ENCODE data around the gene TENM4.

The TENM4 gene

DNA sequence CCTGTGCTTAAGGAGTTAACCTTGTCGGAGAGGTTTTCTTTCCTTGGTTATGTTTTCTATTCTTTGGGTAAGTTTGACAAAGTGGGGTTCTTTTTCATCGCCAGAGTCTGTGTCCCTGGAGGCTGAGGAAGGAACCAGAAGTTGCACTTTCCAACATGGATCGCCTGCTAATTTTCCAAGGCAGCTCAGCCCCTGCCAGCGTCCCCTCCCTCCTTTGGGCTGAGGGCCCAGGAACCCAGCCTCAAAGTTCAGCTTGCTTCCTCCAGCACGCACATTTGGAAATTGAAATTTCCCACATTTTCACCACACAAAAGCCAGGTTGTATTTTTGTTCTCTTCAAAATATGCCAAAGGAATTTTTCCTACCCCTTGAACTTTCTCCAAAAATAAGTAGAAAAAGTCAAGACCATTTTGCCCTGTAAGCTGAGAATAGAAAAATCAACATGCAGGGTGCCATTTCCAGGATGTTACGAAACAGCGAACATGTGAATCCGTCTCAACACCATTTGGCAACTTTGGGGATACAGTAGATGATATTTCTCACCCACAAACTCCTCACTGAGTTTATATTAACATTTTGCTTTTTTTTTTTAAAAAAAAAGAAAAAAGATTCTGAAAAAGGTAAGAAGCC lies 343.5 kb downstream of the TENM4 start:
- in situ Hi-C loops (cut with MboI; ENCODE audit: low sequenced_read_pairs) = loop anchor here (25.0 kb wide), 2 partner anchors 110 to 460 kb away; no protein-coding TSS in a partner anchor

DNA sequence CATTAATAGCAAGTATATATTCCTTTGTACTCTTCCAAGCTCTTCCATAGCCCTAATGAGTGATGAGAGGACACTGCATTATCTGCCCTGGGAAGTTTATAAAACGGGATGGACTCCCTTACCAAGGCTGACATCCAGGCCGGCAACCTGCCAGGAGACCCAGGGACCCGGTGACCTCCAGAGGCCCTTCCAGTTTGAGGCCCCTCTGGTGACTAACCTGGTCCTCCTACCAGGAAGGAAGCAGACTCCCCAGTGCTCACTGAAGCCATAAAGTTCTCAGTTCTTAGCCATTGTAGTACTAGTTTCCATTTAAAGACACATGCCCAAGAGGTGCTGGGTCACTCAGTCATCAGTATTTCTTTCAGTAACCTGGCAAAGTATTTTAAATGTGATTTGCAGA lies 345.4 kb downstream of the TENM4 start:
- in situ Hi-C loops (cut with MboI; ENCODE audit: low sequenced_read_pairs) = loop anchor here (25.0 kb wide), 2 partner anchors 108 to 458 kb away; no protein-coding TSS in a partner anchor

DNA sequence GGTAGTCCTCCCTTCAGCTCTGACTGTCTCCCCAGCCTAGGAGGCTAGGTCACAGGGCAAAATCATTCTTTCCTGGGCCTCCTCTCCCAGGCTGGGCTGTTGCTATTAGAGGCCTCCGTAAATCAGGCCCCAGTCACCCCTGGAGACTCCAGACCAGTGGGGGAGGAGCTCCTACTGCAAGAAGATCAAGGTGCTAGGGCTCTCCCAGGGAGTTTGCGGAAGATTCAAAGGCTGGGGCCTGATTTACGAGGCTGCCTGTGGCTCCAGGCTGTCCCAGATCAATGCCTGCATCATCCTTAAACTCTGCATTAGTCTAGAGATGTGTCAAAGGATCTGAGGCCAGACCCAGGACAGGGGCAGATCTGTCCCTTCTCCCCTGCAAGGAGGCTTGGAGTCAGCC lies 346.2 kb downstream of the TENM4 start:
- in situ Hi-C loops (cut with MboI; ENCODE audit: low sequenced_read_pairs) = loop anchor here (25.0 kb wide), 2 partner anchors 107 to 457 kb away; no protein-coding TSS in a partner anchor

DNA sequence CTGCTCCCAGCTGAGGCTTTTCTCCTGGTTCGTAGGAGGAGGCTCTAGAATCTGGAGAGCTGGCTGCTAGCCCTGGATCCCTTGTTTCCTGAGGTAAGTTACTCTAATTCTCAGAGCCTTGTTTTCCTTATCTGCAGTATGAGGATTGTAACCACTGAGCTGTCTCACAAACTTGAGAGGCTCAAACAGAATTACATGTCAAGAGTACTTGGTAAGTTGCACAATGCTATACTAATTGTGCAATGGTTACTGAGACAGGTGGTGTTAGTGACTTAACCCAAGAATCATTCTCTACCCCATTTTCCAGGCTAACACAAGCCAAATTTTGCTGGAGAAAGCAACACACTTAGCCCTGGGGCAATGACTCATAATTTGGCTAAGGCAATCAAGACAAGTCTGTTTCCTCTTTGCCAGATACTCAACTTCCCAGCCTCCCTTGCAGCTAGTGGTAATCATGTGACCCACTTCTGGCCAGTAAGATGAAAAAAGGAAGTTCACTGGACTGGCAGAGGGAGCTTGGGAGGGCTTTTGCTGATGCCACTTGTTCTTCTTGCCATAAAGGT lies 348.0 kb downstream of the TENM4 start:
- in situ Hi-C loops (cut with MboI; ENCODE audit: low sequenced_read_pairs) = loop anchor here (25.0 kb wide), 2 partner anchors 106 to 456 kb away; no protein-coding TSS in a partner anchor

DNA sequence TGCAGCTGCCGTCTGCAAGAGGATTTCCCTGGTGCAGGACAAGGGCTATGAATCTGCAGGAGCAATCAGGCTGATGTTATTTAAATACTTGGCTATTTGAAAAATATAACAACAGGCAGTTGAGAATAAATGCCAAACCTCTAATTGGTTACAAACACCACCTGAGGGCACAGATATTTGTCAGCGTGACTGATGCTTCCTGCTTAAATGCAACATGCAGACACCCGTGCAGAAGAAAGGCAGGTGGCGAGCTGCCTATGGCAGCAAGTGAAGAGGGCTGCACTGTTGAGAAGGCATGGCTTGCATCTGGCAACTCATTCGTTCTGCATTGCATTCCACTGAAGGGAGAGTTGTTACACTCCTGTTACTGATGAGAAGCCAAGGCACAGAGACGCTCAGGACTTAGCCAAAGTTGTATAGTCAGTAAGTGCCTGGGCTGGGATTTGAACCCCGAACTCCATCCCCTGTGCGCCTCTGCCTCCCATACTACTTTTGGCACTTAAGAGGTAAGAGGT lies 350.6 kb downstream of the TENM4 start:
- in situ Hi-C loops (cut with MboI; ENCODE audit: low sequenced_read_pairs) = loop anchor here (25.0 kb wide), 2 partner anchors 103 to 453 kb away; no protein-coding TSS in a partner anchor

DNA sequence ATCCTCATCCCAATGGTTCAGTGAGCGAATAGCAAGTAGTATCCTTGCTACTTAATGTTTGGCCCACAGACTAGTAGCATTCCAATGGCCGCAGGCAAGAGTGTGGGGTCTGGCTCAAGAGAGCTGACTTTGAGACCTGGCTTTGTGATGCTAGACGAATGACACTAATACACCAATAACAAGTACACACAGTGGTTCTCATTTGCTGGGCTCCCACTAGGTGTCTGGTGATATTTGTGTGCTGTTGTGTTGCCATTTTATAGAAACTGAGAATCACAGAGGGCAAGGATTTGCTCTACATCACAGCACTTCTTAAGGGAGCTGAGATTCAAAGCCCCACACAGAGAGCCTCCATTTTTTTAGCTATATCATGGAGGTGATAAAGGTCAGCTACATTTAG lies 351.2 kb downstream of the TENM4 start:
- in situ Hi-C loops (cut with MboI; ENCODE audit: low sequenced_read_pairs) = loop anchor here (25.0 kb wide), 2 partner anchors 102 to 452 kb away; no protein-coding TSS in a partner anchor

DNA sequence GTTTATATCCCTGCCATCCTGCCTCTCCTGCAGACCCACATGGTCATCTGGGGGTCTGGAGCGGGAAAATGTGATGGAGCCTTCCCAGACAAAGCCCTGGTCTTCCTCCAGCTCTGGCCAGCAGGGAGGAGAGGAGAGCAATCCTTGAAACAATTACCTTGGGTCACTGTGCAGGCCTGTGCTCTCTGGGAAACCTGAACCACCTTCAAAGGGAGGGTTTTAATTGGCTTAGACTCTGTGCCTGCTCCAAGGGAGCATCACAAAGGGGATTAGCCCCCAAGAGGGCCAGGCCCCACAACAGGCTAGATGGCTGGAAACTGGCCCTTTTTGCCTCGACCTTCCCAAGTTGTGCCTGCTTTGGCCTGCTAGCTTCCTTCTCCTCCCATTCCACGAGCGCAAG lies 351.9 kb downstream of the TENM4 start:
- in situ Hi-C loops (cut with MboI; ENCODE audit: low sequenced_read_pairs) = loop anchor here (25.0 kb wide), 2 partner anchors 102 to 452 kb away; no protein-coding TSS in a partner anchor

DNA sequence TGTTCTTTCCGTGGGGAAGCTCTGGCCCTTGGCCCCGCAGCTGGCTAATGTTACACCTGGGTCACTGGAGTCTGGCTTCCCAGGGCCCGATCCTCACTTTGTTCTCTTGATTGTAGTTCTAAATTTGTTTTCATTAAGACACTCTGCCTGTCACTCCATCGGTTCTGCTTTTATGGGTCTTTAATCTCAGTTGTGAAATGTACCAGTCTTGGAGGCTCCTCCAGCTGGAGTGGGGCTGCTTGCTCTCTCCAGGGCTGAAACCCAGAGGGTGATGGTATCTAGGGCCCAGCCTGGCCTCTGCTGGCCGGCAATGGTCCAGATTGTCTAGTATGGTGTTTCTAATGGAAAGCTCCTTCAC lies 352.9 kb downstream of the TENM4 start:
- in situ Hi-C loops (cut with MboI; ENCODE audit: low sequenced_read_pairs) = loop anchor here (25.0 kb wide), 2 partner anchors 101 to 451 kb away; no protein-coding TSS in a partner anchor

DNA sequence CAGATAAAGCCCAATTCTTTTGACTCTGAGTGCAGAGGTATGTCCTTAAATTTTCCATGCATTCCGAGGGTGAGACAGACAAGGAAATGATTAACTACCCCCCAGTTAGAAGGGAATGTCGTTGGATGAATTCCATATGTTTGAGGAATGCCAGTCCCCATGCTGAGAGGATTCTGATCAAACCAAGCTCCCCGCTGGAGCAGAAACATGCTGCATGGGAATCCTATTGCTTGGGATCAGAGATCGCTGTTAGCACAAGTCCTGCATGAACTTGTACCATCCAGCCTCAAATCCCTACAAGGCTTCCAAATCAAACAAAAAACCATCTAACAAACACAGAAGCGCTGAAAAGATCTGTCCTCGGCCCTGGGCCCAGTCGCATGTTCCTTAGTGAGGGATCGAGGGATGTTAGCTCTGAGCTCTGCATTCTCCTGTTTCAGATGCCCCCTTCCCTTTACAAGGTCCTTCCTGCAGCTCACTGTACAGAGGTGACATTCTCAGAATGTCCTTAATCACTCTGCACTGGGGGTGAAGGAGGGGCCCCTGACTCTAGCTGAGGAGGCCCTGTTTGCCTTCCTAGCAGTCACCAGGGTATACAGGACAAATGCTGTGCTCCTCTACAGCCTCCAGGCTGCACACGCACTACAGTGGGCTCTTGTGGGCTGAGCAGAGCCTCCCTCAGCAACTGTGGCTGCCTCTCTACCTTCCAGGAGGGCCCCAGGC lies 353.4 kb downstream of the TENM4 start:
- in situ Hi-C loops (cut with MboI; ENCODE audit: low sequenced_read_pairs) = loop anchor here (25.0 kb wide), 2 partner anchors 100 to 450 kb away; no protein-coding TSS in a partner anchor

DNA sequence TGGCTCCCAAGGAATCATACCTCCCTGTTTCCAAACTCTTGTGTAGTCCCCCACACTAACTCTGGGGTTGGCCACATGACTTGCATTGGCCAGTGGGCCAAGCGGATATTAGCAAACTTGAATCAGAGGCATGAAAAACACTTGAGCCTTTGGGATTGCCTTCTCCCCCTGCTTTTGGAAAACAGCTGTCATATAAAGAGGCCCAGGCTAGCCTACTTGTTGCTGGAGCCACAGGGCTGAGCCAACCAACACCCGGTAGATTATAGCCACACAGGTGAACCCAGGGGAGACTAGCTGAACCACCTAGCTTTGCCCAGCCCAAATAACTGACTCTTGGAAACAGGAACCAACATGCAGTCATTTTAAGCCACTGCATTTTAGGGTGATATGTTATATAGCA lies 354.8 kb downstream of the TENM4 start:
- in situ Hi-C loops (cut with MboI; ENCODE audit: low sequenced_read_pairs) = loop anchor here (25.0 kb wide), 2 partner anchors 99 to 449 kb away; no protein-coding TSS in a partner anchor

DNA sequence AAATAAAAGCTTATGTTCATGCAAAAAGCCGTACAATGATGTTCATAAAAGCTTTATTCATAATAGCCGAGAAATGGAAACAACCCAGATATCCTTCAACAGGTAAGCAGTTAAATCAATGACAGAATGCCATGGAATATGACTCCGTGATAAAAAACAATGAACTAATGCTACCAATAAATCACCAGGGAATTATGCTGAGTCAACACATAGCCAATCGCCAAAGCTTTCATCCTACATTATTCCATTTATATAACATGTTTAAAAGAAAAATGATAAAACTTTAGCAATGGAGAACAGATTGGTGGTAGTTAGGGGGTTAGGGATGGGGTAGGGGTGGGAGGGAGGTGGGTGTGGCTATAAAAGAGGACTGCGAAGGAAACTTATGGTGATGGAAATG lies 356.4 kb downstream of the TENM4 start:
- in situ Hi-C loops (cut with MboI; ENCODE audit: low sequenced_read_pairs) = loop anchor here (25.0 kb wide), 2 partner anchors 97 to 447 kb away; no protein-coding TSS in a partner anchor

DNA sequence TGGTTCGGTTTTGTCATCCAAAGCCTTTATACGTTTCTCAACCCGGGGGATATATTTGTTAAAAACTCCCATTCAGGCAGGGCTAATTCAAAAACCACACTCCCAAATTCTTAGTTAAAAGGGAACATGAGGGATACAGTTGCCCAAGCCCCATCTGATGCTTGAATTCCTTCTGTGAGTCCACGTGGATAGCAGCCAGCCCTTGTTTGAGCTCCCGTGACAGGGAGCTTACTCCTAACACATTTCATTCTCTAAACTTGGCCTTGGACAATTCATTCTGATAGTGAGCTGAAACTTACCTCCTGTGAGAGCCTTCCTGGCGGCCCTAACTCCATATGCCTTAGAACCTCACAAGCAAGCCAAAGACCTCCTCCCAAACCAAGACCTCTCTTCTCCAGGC lies 357.5 kb downstream of the TENM4 start:
- in situ Hi-C loops (cut with MboI; ENCODE audit: low sequenced_read_pairs) = loop anchor here (25.0 kb wide), 2 partner anchors 96 to 446 kb away; no protein-coding TSS in a partner anchor

DNA sequence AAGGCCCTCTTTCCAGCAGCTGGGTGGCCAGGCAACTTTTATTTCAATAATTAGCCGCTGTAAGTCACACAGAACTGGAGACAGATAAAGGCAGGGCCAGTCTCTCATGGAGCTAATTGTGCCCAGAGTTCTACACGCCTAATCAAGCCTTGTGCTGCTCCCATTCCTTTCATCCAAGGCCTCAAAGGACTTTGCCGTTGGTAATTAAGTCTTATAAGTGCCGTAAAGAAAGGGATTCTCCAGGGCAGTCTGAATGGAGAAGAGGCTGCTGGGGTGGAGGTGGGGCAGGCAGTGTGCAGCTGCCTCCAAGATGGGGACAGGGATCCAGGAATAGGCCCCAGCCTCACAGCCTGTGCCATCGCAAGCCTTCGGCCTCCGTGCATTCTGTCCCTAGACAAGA lies 357.9 kb downstream of the TENM4 start:
- in situ Hi-C loops (cut with MboI; ENCODE audit: low sequenced_read_pairs) = loop anchor here (25.0 kb wide), 2 partner anchors 96 to 446 kb away; no protein-coding TSS in a partner anchor

DNA sequence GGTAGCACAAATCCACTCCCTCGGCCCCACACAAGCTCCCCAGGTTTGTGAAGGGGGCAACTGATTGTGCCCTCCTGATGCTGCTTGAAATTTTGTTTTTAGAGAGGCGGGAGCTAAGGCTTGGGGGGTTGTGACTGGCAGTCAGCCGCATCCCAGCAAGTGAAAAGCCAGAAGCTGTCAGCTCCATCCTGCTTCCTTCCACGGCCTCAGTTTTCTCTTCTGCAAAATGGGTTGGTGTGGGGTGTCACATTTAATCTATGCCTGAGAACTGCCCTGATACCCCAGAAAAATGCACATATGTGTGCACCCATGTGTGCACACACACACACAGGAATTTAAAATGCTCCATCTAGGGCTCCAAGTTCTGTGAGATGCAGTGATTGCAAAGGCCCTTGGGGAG lies 358.6 kb downstream of the TENM4 start:
- in situ Hi-C loops (cut with MboI; ENCODE audit: low sequenced_read_pairs) = loop anchor here (25.0 kb wide), 2 partner anchors 95 to 445 kb away; no protein-coding TSS in a partner anchor

DNA sequence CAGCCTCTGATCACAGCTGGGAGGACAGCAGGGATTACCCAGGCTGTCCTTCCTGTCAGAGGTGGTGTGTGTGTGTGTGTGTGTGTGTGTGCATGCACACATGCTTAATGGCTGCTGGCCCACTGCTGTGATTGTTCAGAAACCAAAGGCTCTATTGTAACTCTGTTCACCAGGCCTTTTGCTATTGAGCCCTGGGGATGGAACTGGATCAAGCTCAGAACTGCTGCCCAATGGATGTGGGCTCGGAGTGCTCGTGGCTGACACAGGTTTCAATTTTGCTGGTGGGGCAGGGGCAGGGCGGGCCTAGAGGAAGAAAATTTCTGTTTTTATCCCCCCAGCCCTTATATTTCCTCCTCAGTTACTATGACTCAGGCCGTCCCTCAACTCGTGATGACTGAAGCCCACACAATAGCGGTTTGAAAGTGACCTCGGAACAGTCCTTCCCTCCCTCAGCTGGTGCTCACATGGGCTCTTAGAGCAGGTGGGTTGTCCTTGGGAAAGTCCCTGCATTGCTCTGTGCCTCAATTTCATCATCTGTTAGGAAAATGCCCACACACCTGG lies 359.3 kb downstream of the TENM4 start:
- in situ Hi-C loops (cut with MboI; ENCODE audit: low sequenced_read_pairs) = loop anchor here (25.0 kb wide), 2 partner anchors 94 to 444 kb away; no protein-coding TSS in a partner anchor

DNA sequence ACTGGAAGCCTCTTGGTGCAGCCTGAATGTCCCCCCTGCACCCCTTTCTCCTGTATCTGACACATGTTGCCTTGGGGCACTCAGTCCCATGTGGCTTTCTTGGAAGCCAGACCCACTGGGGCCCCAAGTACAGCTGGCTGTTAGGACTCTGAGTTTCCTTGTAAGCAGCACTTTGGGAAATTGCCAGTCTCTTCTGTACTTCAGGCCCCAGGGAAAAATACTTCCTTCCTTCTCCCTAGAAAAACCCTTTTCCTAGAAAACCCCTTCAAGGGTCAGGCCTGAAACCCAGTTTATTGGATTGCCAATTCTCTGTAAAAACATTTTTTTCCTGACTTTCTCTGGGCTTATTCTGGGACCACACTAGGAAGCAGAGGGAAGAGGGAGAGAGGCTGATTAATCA lies 360.3 kb downstream of the TENM4 start:
- in situ Hi-C loops (cut with MboI; ENCODE audit: low sequenced_read_pairs) = loop anchor here (25.0 kb wide), 2 partner anchors 93 to 443 kb away; no protein-coding TSS in a partner anchor

DNA sequence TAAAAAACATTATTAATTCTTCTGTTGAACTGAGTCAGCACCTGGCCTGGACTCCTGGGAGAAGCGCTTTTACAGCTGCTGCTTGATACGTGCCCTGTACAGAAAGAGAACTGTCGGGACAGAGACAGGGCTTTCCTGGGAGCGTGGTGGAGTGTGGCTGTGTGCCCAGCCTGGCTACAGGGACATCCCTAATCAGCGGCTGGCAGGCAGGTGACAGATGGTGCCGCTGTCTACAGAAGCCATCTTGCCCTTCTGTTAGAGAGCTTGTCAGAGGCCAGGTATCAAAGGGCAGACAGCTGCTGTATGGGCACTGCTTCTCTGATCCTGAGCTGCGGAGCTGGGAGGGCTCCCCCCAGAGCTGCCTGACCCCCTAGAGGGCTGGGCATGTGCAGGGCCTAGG lies 361.8 kb downstream of the TENM4 start:
- in situ Hi-C loops (cut with MboI; ENCODE audit: low sequenced_read_pairs) = loop anchor here (25.0 kb wide), 2 partner anchors 92 to 442 kb away; no protein-coding TSS in a partner anchor

DNA sequence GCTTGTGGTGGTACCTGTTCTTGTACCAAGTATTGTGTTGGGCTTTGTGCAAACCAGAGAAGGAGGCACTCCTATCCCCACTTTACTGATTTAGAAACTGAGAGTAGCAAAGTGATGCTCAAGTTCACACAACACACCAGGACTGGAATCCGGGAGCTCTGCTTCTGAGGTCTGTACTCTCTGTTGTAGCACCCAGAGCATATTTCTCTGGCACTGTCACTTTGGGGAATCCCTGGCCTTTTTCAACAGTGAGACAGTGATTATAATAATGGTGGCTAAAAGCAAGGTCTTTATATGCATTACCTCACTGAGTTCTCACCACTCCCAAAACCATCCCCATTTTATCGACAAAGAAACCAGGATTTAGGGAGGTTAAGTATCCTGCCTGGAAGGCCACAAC lies 362.4 kb downstream of the TENM4 start:
- in situ Hi-C loops (cut with MboI; ENCODE audit: low sequenced_read_pairs) = loop anchor here (25.0 kb wide), 2 partner anchors 91 to 441 kb away; no protein-coding TSS in a partner anchor

DNA sequence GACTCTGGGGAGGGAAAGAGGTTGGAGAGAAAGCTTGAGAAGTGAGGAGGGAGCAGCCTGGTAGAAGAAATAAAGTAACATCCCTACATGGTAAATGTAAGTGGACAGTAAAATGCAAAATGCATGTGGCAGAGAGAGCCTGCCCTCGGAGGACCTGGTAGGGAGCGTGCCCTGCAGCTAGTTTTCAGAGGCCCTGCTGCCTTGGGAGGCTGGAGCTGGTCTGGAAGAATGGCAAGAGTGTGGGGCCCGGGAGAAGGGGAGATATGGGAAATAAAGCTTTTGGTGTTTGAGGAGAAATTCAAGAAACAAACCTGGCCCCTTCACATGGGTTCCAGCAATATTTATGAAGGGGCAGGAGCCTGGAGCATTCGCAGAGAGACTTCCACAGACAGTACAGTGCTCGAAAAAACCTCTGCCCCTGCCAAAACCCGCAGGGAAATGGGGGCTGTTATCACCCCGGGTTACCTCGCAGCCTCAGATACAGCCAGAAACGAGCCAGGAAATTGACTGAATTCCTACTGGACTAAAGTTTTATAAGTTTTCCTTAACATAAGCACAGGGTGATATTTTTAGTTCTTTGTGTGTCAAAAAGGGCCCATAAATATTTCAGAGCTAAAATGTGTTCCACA lies 363.0 kb downstream of the TENM4 start:
- in situ Hi-C loops (cut with MboI; ENCODE audit: low sequenced_read_pairs) = loop anchor here (25.0 kb wide), 2 partner anchors 91 to 441 kb away; no protein-coding TSS in a partner anchor
